A204.1 (cell line): ENCODE results near the gene BAIAP2.

Experiments used
- FAIRE-seq: peaks from 2 replicates; lab custom pipeline; 2012; peaks lifted over from hg19 to GRCh38; lab: Jason Lieb, UNC

The BAIAP2 gene

GRCh38 chr17:81127526-81128177, 92.7 kb downstream of the BAIAP2 start:
- FAIRE-seq, result no peak

- no peak for FAIRE-seq
Measured at GRCh38 chr17:81128338-81128737, 93.4 kb downstream of the BAIAP2 start.

GRCh38 chr17:81128774-81129173, 93.8 kb downstream of the BAIAP2 start:
- no peak for FAIRE-seq

GRCh38 chr17:81129289-81129688, 94.3 kb downstream of the BAIAP2 start:
- FAIRE-seq, result no peak

- no peak for FAIRE-seq
Measured at GRCh38 chr17:81129711-81130367, 94.9 kb downstream of the BAIAP2 start.

GRCh38 chr17:81130385-81131361, 95.7 kb downstream of the BAIAP2 start:
- no peak for FAIRE-seq

- FAIRE-seq, result no peak
Measured at GRCh38 chr17:81131486-81132196, 96.7 kb downstream of the BAIAP2 start.

GRCh38 chr17:81132197-81132540, 97.2 kb downstream of the BAIAP2 start:
- no peak for FAIRE-seq

- no peak for FAIRE-seq
Measured at GRCh38 chr17:81132770-81133723, 98.1 kb downstream of the BAIAP2 start.

- FAIRE-seq, result no peak
Measured at GRCh38 chr17:81134064-81134781, 99.3 kb downstream of the BAIAP2 start.

- FAIRE-seq, result no peak
Measured at GRCh38 chr17:81135505-81136278, 100.7 kb downstream of the BAIAP2 start.

- no peak for FAIRE-seq
Measured at GRCh38 chr17:81136366-81136765, 101.4 kb downstream of the BAIAP2 start.

- no peak for FAIRE-seq
Measured at GRCh38 chr17:81137248-81137647, 102.3 kb downstream of the BAIAP2 start.

- FAIRE-seq, result no peak
Measured at GRCh38 chr17:81138083-81138482, 103.1 kb downstream of the BAIAP2 start.

- FAIRE-seq, result no peak
Measured at GRCh38 chr17:81138500-81138899, 103.5 kb downstream of the BAIAP2 start.

GRCh38 chr17:81139428-81139827, 104.5 kb downstream of the BAIAP2 start:
- FAIRE-seq, result no peak

GRCh38 chr17:81140018-81140417, 105.1 kb downstream of the BAIAP2 start:
- no peak for FAIRE-seq

GRCh38 chr17:81140695-81141094, 105.7 kb downstream of the BAIAP2 start:
- no peak for FAIRE-seq

GRCh38 chr17:81142301-81143199, 107.6 kb downstream of the BAIAP2 start:
- no peak for FAIRE-seq
